Type B pancreatic cell (in vitro differentiated cells): ENCODE results near the gene GANC. TPM values are rescaled to one million over a fixed set of nuclear protein-coding genes. Genes with fewer than 3 reads are reported as not detected.
A peak's percentile ranks its signal among the peaks of the same experiment; 100 is the strongest.

Experiments
- DNase-seq: peaks from one replicate; pipeline ENCODE4 v3.0.0; 2021; ENCODE audit warnings: mixed read lengths; ENCODE audit not compliant: unreplicated experiment; ENCODE audit errors: extremely low spot score
- H3K27ac Mint-ChIP-seq: 2 replicates; pipeline ENCODE4 v1.8.0; 2021; ENCODE audit warnings: mild to moderate bottlenecking, mixed read lengths
- H3K27me3 Mint-ChIP-seq: 2 replicates; pipeline ENCODE4 v1.8.0; 2021; ENCODE audit warnings: mixed read lengths
- H3K36me3 Mint-ChIP-seq: 2 replicates; pipeline ENCODE4 v1.8.0; 2021; ENCODE audit warnings: mixed read lengths
- H3K4me1 Mint-ChIP-seq: one replicate; pipeline ENCODE4 v1.8.0; 2021; ENCODE audit warnings: mixed read lengths; ENCODE audit not compliant: unreplicated experiment
- H3K4me3 Mint-ChIP-seq: 2 replicates; pipeline ENCODE4 v1.8.0; 2021; ENCODE audit warnings: mild to moderate bottlenecking, mixed read lengths
- H3K9me3 Mint-ChIP-seq: 2 replicates; pipeline ENCODE4 v1.8.0; 2021; ENCODE audit warnings: mixed read lengths
- total RNA-seq: library from RNA; stranded (reverse); gene quantifications from 2 replicates; pipeline ENCODE4 v1.2.1, GENCODE V29; 2021; ENCODE audit warnings: low replicate concordance
- TF ChIP-seq, protein P1 (sequence below): fragments of 200-600 bp; sonication (generic); conservative IDR thresholded peaks from 2 replicates; pipeline ENCODE4 v1.5.0; 2021; ENCODE audit warnings: antibody characterized with exemption, mild to moderate bottlenecking

GANC gene
- total RNA-seq, 1 donor from 2014 or later: 24.4 TPM

DNA sequence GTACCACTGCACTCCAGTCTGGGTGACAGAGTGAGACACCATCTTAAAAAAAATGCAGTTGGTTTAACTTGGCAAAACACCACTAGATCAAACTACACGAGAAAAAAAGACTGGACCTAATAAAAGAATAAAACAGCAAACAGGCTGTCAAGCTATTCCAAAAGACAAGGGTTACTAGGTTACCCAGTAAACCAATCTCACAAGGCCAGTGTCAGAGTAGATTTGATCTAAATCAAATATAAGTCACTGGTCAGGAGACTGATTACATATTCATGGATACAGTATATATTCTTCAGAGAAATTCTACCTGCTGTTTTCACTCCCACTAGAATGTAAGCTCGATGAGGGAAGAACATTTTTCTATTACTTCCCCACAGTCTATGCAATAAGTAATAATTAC, 2.5 kb upstream of the GANC start:
- TF ChIP-seq, protein P1, sequence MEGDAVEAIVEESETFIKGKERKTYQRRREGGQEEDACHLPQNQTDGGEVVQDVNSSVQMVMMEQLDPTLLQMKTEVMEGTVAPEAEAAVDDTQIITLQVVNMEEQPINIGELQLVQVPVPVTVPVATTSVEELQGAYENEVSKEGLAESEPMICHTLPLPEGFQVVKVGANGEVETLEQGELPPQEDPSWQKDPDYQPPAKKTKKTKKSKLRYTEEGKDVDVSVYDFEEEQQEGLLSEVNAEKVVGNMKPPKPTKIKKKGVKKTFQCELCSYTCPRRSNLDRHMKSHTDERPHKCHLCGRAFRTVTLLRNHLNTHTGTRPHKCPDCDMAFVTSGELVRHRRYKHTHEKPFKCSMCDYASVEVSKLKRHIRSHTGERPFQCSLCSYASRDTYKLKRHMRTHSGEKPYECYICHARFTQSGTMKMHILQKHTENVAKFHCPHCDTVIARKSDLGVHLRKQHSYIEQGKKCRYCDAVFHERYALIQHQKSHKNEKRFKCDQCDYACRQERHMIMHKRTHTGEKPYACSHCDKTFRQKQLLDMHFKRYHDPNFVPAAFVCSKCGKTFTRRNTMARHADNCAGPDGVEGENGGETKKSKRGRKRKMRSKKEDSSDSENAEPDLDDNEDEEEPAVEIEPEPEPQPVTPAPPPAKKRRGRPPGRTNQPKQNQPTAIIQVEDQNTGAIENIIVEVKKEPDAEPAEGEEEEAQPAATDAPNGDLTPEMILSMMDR: no peak
- no peaks in the 10 kb centered on the region for H3K27me3 Mint-ChIP-seq
- peaks cover 28% of the 10 kb centered on the region for H3K4me1 Mint-ChIP-seq
- no peaks in the 10 kb centered on the region for H3K9me3 Mint-ChIP-seq
- DNase-seq: no peak
- H3K4me3 Mint-ChIP-seq: peak overlapping the region; percentile 79
- H3K36me3 Mint-ChIP-seq: peaks cover 23% of the 10 kb centered on the region
- H3K27ac Mint-ChIP-seq: peak overlapping the region; percentile 50

DNA sequence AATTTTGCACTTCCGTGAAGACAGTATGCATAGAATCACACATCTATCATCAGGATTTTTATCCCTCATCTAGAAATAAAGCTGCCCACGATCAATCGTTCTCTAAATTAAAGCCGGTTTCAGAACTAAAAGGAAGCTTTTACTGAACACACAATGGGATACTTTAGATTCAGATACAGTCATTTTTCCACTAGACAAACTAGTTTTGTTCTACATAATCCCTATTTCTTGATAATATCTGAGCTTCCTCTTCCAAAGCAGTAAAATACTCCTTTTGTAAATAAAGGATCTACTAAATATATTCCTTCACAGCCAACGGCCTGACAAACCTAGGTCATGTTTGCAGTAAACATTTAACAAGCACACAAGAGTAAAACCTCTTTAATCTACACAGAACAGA, 2.0 kb upstream of the GANC start:
- Mint-ChIP-seq H3K36me3 (peaks cover 19% of the 10 kb centered on the region), H3K4me1 (peaks cover 33% of the 10 kb centered on the region)

DNA sequence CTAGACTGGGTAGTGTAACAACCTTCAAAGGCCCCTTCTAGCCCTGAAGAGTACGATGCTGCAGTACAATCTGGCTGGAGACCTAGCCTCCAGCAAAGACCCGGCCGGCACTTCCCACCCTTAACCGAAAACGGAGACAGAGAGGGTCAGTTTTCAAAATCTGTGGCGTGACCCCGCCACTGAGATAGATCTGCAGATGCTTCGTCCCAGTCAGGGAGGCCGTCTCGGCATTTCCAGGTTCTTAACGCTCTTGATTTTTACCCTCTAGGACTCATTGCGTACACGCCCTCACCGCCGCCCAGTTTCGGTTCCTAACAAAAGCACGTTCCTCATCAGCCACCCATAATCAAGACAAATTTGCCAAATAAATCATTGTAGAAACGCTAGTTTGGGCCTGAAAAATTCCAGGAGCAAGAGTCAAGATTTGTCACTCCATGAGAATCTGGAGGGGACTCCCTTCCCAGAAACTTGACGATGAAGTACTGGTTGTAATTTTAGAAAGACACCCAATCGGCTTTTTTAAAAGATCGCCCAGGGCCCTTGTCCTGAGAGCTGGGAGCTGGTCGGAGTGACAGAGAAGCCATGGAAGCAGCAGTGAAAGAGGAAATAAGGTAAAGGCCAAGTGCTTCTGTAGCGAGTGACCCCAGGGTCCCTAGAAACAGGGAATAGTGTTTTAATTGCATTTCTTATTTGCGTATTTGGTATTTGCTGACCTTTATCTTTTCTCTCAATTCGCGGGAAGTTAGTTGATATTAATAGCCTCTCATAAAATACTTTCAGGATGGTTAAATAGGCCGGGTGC, 1.1 kb downstream of the GANC start:
- no peaks in the 10 kb centered on the region for H3K27me3 Mint-ChIP-seq
- no peak for DNase-seq
- peak overlapping the region; percentile 96 for H3K27ac Mint-ChIP-seq
- H3K36me3 Mint-ChIP-seq: peaks cover 5% of the 10 kb centered on the region
- peak overlapping the region; percentile 100 for H3K4me3 Mint-ChIP-seq
- TF ChIP-seq, protein P1: no peak
- peaks cover 31% of the 10 kb centered on the region for H3K4me1 Mint-ChIP-seq
- H3K9me3 Mint-ChIP-seq: no peaks in the 10 kb centered on the region

More for the DNA sequence above, 2.0 kb upstream of the GANC start:
- Mint-ChIP-seq H3K4me3 (peak overlapping the region; percentile 79), H3K27ac (peak overlapping the region; percentile 50), H3K27me3 (no peaks in the 10 kb centered on the region), H3K9me3 (no peaks in the 10 kb centered on the region)
- no peak for DNase-seq
- TF ChIP-seq, protein P1: no peak

DNA sequence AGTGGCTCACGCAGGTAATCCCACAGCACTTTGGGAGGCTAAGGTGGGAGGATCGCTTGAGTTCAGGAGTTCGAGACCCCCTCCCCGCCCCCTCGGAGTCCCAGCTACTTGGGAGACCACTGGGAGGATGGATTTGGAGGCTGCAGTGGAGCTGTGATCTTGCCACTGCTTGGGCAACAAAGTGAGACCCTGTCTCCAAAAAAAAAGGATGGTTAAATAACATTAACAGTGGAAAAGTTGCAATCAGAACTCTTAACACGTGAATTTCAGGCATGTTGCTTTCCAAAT, 1.6 kb downstream of the GANC start:
- DNase-seq: no peak
- peaks cover 5% of the 10 kb centered on the region for H3K36me3 Mint-ChIP-seq
- peak overlapping the region; percentile 100 for H3K4me3 Mint-ChIP-seq
- H3K9me3 Mint-ChIP-seq: no peaks in the 10 kb centered on the region
- H3K27me3 Mint-ChIP-seq: no peaks in the 10 kb centered on the region
- H3K4me1 Mint-ChIP-seq: peaks cover 31% of the 10 kb centered on the region
- TF ChIP-seq, protein P1: no peak
- H3K27ac Mint-ChIP-seq: peak overlapping the region; percentile 96

DNA sequence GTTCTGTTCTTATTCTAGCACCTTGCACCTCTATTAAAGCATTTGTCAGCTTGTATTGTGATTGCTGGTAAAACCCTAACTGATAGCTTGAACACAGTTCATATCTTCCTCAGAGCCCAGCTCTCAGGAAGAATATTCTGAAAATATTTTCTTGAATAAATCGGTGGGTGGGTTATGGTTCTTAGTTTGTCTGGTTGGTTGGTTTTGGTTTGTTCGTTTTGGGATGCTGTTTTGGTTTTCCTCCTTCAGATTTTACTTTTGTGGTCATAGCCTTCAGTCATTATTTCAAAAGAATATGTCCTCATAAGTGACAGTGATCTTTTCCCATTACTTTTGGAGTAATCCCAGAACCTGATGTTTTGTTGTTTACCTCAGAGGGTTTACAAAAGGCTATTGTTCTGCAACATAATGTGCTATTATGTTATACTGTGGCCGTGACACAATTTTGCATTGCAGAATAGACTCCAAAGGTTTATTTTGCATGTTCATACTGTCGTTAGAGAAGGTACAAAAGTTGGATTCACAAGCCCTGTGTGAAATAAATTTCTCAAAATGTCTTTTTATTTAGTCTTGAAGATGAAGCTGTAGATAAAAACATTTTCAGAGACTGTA, 2.9 kb downstream of the GANC start:
- Mint-ChIP-seq H3K27me3 (no peaks in the 10 kb centered on the region), H3K4me1 (peaks cover 28% of the 10 kb centered on the region), H3K4me3 (peak overlapping the region; percentile 100), H3K9me3 (no peaks in the 10 kb centered on the region), H3K27ac (peak overlapping the region; percentile 96), H3K36me3 (peaks cover 3% of the 10 kb centered on the region)
- TF ChIP-seq, protein P1: no peak
- DNase-seq: no peak
